Activated B cell treated with CpG ODN at 0.5 μM for 24 hours (primary cell): ENCODE data around the gene TCERG1L. TPM values are rescaled to one million over a fixed set of nuclear protein-coding genes. Genes with fewer than 3 reads are reported as not detected.

Source experiments
- ATAC-seq: fragments of 200-7000 bp; cut with Tn5 transposase; one replicate; pipeline ENCODE4 v1.10.0; 2021; ENCODE audit warnings: low read depth, mild to moderate bottlenecking, moderate library complexity
- CTCF ChIA-PET: fragments of 350-600 bp; sonication (Branson Sonifier 250); formaldehyde crosslinking; loops from one replicate; lab custom pipeline; 2021; ENCODE audit warnings: antibody characterized with exemption; lab: Charles Lee
- POLR2A ChIA-PET: fragments of 350-600 bp; sonication (Branson Sonifier 250); formaldehyde crosslinking; loops from one replicate; lab custom pipeline; 2021; ENCODE audit warnings: antibody characterized with exemption; lab: Charles Lee
- DNase-seq: peaks from one replicate; pipeline ENCODE4 v3.0.0; 2022
- H3K27ac Mint-ChIP-seq: one replicate; pipeline ENCODE4 v1.8.0; 2020; ENCODE audit warnings: mixed read lengths
- H3K27me3 Mint-ChIP-seq: one replicate; pipeline ENCODE4 v1.8.0; 2021; ENCODE audit warnings: mixed read lengths
- H3K36me3 Mint-ChIP-seq: one replicate; pipeline ENCODE4 v1.8.0; 2021; ENCODE audit warnings: low read depth, mixed read lengths
- H3K4me1 Mint-ChIP-seq: one replicate; pipeline ENCODE4 v1.8.0; 2021; ENCODE audit warnings: mixed read lengths
- H3K4me3 Mint-ChIP-seq: one replicate; pipeline ENCODE4 v1.8.0; 2020; ENCODE audit warnings: mild to moderate bottlenecking, mixed read lengths
- H3K9me3 Mint-ChIP-seq: one replicate; pipeline ENCODE4 v1.8.0; 2020; ENCODE audit warnings: mixed read lengths
- CTCF ChIP-seq: fragments of 200-600 bp; IDR thresholded peaks from one replicate; pipeline ENCODE4 v1.8.0; 2022; ENCODE audit warnings: antibody characterized with exemption, mild to moderate bottlenecking
- intact Hi-C: fragments of 100-400 bp; cut with micrococcal nuclease; formaldehyde crosslinking; loops from one replicate; pipeline ENCODE4 v1.15.1; 2024
- total RNA-seq: library from RNA; stranded (reverse); gene quantifications from 2 replicates; pipeline ENCODE4 v1.2.3, GENCODE V29; 2022

TCERG1L gene
- total RNA-seq, 1 donor from 2014 or later, result not detected

GRCh38 chr10:131290781-131291180, 20.7 kb downstream of the TCERG1L start:
- intact Hi-C loops, result no loop called here

GRCh38 chr10:131288648-131289047, 22.9 kb downstream of the TCERG1L start:
- POLR2A ChIA-PET, result no interaction called here

More at GRCh38 chr10:131290781-131291180, 20.7 kb downstream of the TCERG1L start:
- DNase-seq (no peak), ATAC-seq (no peak)
- POLR2A ChIA-PET, result no interaction called here
- no peak for TF ChIP-seq CTCF
- Mint-ChIP-seq H3K27me3 (no peaks in the 10 kb centered on the region), H3K4me3 (no peak overlapping the region), H3K4me1 (no peaks in the 10 kb centered on the region), H3K9me3 (peaks cover 2% of the 10 kb centered on the region), H3K27ac (no peak overlapping the region), H3K36me3 (no peaks in the 10 kb centered on the region)
- CTCF ChIA-PET, result no interaction called here

GRCh38 chr10:131282961-131283360, 28.6 kb downstream of the TCERG1L start:
- POLR2A ChIA-PET, result no interaction called here
- no peak for TF ChIP-seq CTCF
- CTCF ChIA-PET, result no interaction called here
- H3K9me3 Mint-ChIP-seq, result no peaks in the 10 kb centered on the region
- intact Hi-C loops, result no loop called here
- H3K27me3 Mint-ChIP-seq, result no peaks in the 10 kb centered on the region
- no peak overlapping the region for H3K27ac Mint-ChIP-seq
- DNase-seq (no peak), ATAC-seq (no peak)
- H3K4me3 Mint-ChIP-seq, result no peak overlapping the region
- H3K36me3 Mint-ChIP-seq, result no peaks in the 10 kb centered on the region
- no peaks in the 10 kb centered on the region for H3K4me1 Mint-ChIP-seq

More at GRCh38 chr10:131288648-131289047, 22.9 kb downstream of the TCERG1L start:
- no peak overlapping the region for H3K27ac Mint-ChIP-seq
- DNase-seq, result no peak
- no peak overlapping the region for H3K4me3 Mint-ChIP-seq
- H3K27me3 Mint-ChIP-seq, result no peaks in the 10 kb centered on the region
- CTCF ChIA-PET, result no interaction called here
- H3K36me3 Mint-ChIP-seq, result no peaks in the 10 kb centered on the region
- ATAC-seq, result no peak
- no peak for TF ChIP-seq CTCF
- H3K4me1 Mint-ChIP-seq, result no peaks in the 10 kb centered on the region
- intact Hi-C loops, result no loop called here
- H3K9me3 Mint-ChIP-seq, result peaks cover 2% of the 10 kb centered on the region

- Mint-ChIP-seq H3K27me3 (no peaks in the 10 kb centered on the region), H3K4me3 (no peak overlapping the region), H3K4me1 (no peaks in the 10 kb centered on the region), H3K36me3 (no peaks in the 10 kb centered on the region), H3K27ac (no peak overlapping the region), H3K9me3 (no peaks in the 10 kb centered on the region)
- intact Hi-C loops, result no loop called here
- ChIA-PET CTCF (no interaction called here), POLR2A (no interaction called here)
- ATAC-seq (no peak), DNase-seq (no peak)
- no peak for TF ChIP-seq CTCF
These were observed 31.4 kb downstream of the TCERG1L start for GRCh38 chr10:131280101-131280500.

- no peak overlapping the region for H3K27ac Mint-ChIP-seq
- H3K4me1 Mint-ChIP-seq, result no peaks in the 10 kb centered on the region
- POLR2A ChIA-PET, result no interaction called here
- intact Hi-C loops, result no loop called here
- ATAC-seq (no peak), DNase-seq (no peak)
- H3K36me3 Mint-ChIP-seq, result no peaks in the 10 kb centered on the region
- H3K9me3 Mint-ChIP-seq, result no peaks in the 10 kb centered on the region
- no peaks in the 10 kb centered on the region for H3K27me3 Mint-ChIP-seq
- CTCF ChIA-PET, result no interaction called here
- no peak overlapping the region for H3K4me3 Mint-ChIP-seq
- TF ChIP-seq CTCF, result no peak
These were observed 32.0 kb downstream of the TCERG1L start for GRCh38 chr10:131279516-131279915.
